GM23338 (cell line): ENCODE results near the gene CNNM3. TPM values are rescaled to one million over a fixed set of nuclear protein-coding genes. Genes with fewer than 3 reads are reported as not detected.

Experiments
- ATAC-seq: fragments of 200-7000 bp; cut with Tn5 transposase; 3 replicates; pipeline ENCODE4 v1.9.1; 2020
- DNase-seq: peaks from one replicate; pipeline ENCODE4 v3.0.0-alpha.2; 2015; ENCODE audit warnings: low spot score
- H2AFZ ChIP-seq: fragments of 200-600 bp; sonication (generic); 2 replicates; pipeline ENCODE4 v1.8.0; 2016; ENCODE audit warnings: antibody characterized with exemption, mild to moderate bottlenecking, moderate library complexity
- H3F3A ChIP-seq: fragments of 200-600 bp; sonication (generic); replicated peaks from 2 replicates; pipeline ENCODE4 v1.8.0; 2017; ENCODE audit warnings: antibody characterized with exemption, mixed run types, low read depth
- H3K27ac ChIP-seq: fragments of 200-600 bp; sonication (generic); 2 replicates; pipeline ENCODE4 v1.6.1; 2016; ENCODE audit warnings: low read depth
- H3K27me3 ChIP-seq: fragments of 200-600 bp; sonication (generic); 2 replicates; pipeline ENCODE4 v1.8.0; 2016; ENCODE audit warnings: mild to moderate bottlenecking, mixed run types, moderate library complexity; ENCODE audit not compliant: insufficient read depth
- H3K36me3 ChIP-seq: fragments of 200-600 bp; sonication (generic); 2 replicates; pipeline ENCODE4 v1.8.0; 2016; ENCODE audit warnings: mild to moderate bottlenecking; ENCODE audit not compliant: insufficient read depth
- H3K4me1 ChIP-seq: fragments of 200-600 bp; sonication (generic); 2 replicates; pipeline ENCODE4 v1.8.0; 2016; ENCODE audit warnings: mild to moderate bottlenecking, moderate library complexity; ENCODE audit not compliant: insufficient read depth
- H3K4me2 ChIP-seq: fragments of 200-600 bp; sonication (generic); 2 replicates; pipeline ENCODE4 v1.7.1; 2017; ENCODE audit warnings: mixed run types
- H3K4me3 ChIP-seq: fragments of 200-600 bp; sonication (generic); 2 replicates; pipeline ENCODE4 v1.6.1; 2016; ENCODE audit warnings: mixed run types
- H3K79me2 ChIP-seq: fragments of 200-600 bp; sonication (generic); replicated peaks from 2 replicates; pipeline ENCODE4 v1.8.0; 2017; ENCODE audit warnings: mild to moderate bottlenecking; ENCODE audit not compliant: insufficient read depth
- H3K9me2 ChIP-seq: fragments of 200-600 bp; sonication (generic); 2 replicates; pipeline ENCODE4 v1.8.0; 2017; ENCODE audit not compliant: insufficient read depth
- H4K20me1 ChIP-seq: fragments of 200-600 bp; sonication (generic); replicated peaks from 2 replicates; pipeline ENCODE4 v1.8.0; 2017; ENCODE audit warnings: mild to moderate bottlenecking; ENCODE audit not compliant: insufficient read depth
- H3K27ac Mint-ChIP-seq: 2 replicates; pipeline ENCODE4 v1.8.0; 2020; ENCODE audit warnings: inconsistent platforms, mild to moderate bottlenecking, moderate library complexity, mixed read lengths
- H3K27me3 Mint-ChIP-seq: 3 replicates; pipeline ENCODE4 v1.8.0; 2022; ENCODE audit warnings: low read depth, mild to moderate bottlenecking, moderate library complexity, mixed read lengths, inconsistent platforms; ENCODE audit not compliant: insufficient read depth, poor library complexity
- H3K36me3 Mint-ChIP-seq: 3 replicates; pipeline ENCODE4 v1.8.0; 2021; ENCODE audit warnings: low read depth, mild to moderate bottlenecking, inconsistent platforms, moderate library complexity, mixed read lengths
- H3K4me1 Mint-ChIP-seq: 3 replicates; pipeline ENCODE4 v1.8.0; 2020; ENCODE audit warnings: mild to moderate bottlenecking, inconsistent platforms, mixed read lengths
- H3K4me3 Mint-ChIP-seq: 3 replicates; pipeline ENCODE4 v1.8.0; 2021; ENCODE audit warnings: moderate library complexity, mild to moderate bottlenecking, inconsistent platforms, mixed read lengths
- H3K9me3 Mint-ChIP-seq: 3 replicates; pipeline ENCODE4 v1.8.0; 2020; ENCODE audit warnings: moderate library complexity, mild to moderate bottlenecking, inconsistent platforms, mixed read lengths
- CREB1 ChIP-seq: fragments of 250-450 bp; sonication (Bioruptor Pico); IDR thresholded peaks from 2 replicates; pipeline ENCODE4 v1.5.0; 2020; ENCODE audit warnings: low read depth, mild to moderate bottlenecking, moderate library complexity
- CTCF ChIP-seq, 2 experiments: fragments of 200-600 bp in 1 of 2; sonication (generic) in 1 of 2; conservative IDR thresholded peaks; 2 replicates each; pipeline versions ENCODE4 v1.5.1 to v1.6.1; 2016 to 2017; ENCODE audit warnings: antibody characterized with exemption in 2 of 2, low read depth in 2 of 2, mild to moderate bottlenecking in 2 of 2, moderate library complexity in 1 of 2
- ETS1 ChIP-seq: IDR thresholded peaks from 2 replicates; pipeline ENCODE4 v1.6.1; 2016; ENCODE audit warnings: antibody characterized with exemption
- JUNB ChIP-seq: IDR thresholded peaks from one replicate; pipeline ENCODE4 v1.6.1; 2016; ENCODE audit warnings: antibody characterized with exemption; ENCODE audit not compliant: unreplicated experiment
- NANOG ChIP-seq: IDR thresholded peaks from 2 replicates; pipeline ENCODE4 v1.6.1; 2016; ENCODE audit warnings: antibody characterized with exemption, borderline replicate concordance
- STAT1 ChIP-seq: IDR thresholded peaks from one replicate; pipeline ENCODE4 v1.6.1; 2016; ENCODE audit warnings: antibody characterized with exemption; ENCODE audit not compliant: unreplicated experiment
- ZNF331 ChIP-seq: fragments of 250-450 bp; sonication (Bioruptor Pico); IDR thresholded peaks from 2 replicates; pipeline ENCODE4 v1.5.0; 2020; ENCODE audit warnings: low read depth, mild to moderate bottlenecking, moderate library complexity
- polyA plus RNA-seq: library from polyadenylated mRNA; unstranded; fragments of >200 nt; fragmentation: Nextera tagmentation; extraction: Ambion mirVana; gene quantifications from 2 replicates; pipeline ENCODE4 v1.2.1, GENCODE V29; 2016
- total RNA-seq: library from RNA; depleted of rRNA; stranded (reverse); fragments of >200 nt; shearing (Covaris generic); gene quantifications from 2 replicates; pipeline ENCODE4 v1.2.3, GENCODE V29; 2014
- TF ChIP-seq, protein P1 (sequence below): fragments of 250-450 bp; sonication (Bioruptor Pico); IDR thresholded peaks from 2 replicates; pipeline ENCODE4 v1.5.0; 2020; ENCODE audit warnings: mild to moderate bottlenecking, moderate library complexity

CNNM3 gene
- total and polyA plus RNA-seq, 2 experiments from 2014 or later, result 5.3 to 25.7 TPM

DNA sequence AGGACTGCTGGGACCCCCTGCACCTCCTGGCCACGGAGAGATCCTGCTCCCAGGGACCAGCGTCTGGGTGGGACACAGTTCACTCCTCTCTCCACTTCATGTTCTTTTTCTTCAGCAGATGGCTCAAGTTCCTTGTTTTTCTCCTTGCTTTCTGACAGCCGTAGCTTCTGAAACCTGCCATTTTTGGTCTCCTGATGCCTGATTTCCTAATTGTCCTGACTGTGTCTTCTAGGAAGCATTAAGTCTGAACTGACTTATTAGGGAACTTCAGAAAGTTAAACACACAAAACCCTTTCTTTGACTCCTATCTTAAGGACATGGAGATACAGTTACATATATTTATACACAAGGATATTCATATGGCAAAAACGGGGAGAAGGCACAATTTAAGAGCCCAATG is 32.7 kb upstream of the CNNM3 start:
- no peak overlapping the region for H3K4me3 ChIP-seq
- H3K36me3 ChIP-seq, result no peaks in the 10 kb centered on the region
- H3K27ac ChIP-seq, result no peak overlapping the region
- ATAC-seq (no peak), DNase-seq (no peak)
- no peak overlapping the region for H2AFZ ChIP-seq
- H3K36me3 Mint-ChIP-seq, result no peaks in the 10 kb centered on the region
- no peaks in the 10 kb centered on the region for H3K4me1 ChIP-seq
- TF ChIP-seq STAT1 (no peak), NANOG (no peak), ETS1 (no peak), JUNB (no peak), CTCF (conservative IDR thresholded peaks at IDR 0.05; ENCODE audit: low read depth in 2 of 2) (no peak), CREB1 (CRISPR knock-in tag) (no peak), ZNF331 (no peak)
- TF ChIP-seq, protein P1, sequence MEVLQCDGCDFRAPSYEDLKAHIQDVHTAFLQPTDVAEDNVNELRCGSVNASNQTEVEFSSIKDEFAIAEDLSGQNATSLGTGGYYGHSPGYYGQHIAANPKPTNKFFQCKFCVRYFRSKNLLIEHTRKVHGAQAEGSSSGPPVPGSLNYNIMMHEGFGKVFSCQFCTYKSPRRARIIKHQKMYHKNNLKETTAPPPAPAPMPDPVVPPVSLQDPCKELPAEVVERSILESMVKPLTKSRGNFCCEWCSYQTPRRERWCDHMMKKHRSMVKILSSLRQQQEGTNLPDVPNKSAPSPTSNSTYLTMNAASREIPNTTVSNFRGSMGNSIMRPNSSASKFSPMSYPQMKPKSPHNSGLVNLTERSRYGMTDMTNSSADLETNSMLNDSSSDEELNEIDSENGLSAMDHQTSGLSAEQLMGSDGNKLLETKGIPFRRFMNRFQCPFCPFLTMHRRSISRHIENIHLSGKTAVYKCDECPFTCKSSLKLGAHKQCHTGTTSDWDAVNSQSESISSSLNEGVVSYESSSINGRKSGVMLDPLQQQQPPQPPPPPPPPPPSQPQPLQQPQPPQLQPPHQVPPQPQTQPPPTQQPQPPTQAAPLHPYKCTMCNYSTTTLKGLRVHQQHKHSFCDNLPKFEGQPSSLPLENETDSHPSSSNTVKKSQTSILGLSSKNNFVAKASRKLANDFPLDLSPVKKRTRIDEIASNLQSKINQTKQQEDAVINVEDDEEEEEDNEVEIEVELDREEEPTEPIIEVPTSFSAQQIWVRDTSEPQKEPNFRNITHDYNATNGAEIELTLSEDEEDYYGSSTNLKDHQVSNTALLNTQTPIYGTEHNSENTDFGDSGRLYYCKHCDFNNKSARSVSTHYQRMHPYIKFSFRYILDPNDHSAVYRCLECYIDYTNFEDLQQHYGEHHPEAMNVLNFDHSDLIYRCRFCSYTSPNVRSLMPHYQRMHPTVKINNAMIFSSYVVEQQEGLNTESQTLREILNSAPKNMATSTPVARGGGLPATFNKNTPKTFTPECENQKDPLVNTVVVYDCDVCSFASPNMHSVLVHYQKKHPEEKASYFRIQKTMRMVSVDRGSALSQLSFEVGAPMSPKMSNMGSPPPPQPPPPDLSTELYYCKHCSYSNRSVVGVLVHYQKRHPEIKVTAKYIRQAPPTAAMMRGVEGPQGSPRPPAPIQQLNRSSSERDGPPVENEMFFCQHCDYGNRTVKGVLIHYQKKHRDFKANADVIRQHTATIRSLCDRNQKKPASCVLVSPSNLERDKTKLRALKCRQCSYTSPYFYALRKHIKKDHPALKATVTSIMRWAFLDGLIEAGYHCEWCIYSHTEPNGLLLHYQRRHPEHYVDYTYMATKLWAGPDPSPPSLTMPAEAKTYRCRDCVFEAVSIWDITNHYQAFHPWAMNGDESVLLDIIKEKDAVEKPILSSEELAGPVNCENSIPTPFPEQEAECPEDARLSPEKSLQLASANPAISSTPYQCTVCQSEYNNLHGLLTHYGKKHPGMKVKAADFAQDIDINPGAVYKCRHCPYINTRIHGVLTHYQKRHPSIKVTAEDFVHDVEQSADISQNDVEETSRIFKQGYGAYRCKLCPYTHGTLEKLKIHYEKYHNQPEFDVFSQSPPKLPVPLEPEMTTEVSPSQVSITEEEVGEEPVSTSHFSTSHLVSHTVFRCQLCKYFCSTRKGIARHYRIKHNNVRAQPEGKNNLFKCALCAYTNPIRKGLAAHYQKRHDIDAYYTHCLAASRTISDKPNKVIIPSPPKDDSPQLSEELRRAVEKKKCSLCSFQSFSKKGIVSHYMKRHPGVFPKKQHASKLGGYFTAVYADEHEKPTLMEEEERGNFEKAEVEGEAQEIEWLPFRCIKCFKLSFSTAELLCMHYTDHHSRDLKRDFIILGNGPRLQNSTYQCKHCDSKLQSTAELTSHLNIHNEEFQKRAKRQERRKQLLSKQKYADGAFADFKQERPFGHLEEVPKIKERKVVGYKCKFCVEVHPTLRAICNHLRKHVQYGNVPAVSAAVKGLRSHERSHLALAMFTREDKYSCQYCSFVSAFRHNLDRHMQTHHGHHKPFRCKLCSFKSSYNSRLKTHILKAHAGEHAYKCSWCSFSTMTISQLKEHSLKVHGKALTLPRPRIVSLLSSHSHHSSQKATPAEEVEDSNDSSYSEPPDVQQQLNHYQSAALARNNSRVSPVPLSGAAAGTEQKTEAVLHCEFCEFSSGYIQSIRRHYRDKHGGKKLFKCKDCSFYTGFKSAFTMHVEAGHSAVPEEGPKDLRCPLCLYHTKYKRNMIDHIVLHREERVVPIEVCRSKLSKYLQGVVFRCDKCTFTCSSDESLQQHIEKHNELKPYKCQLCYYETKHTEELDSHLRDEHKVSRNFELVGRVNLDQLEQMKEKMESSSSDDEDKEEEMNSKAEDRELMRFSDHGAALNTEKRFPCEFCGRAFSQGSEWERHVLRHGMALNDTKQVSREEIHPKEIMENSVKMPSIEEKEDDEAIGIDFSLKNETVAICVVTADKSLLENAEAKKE (CRISPR knock-in tag), result no peak
- no peak overlapping the region for H3K4me3 Mint-ChIP-seq
- H3K27me3 Mint-ChIP-seq, result peaks cover 2% of the 10 kb centered on the region
- H3F3A ChIP-seq, result no peaks in the 10 kb centered on the region
- H3K4me1 Mint-ChIP-seq, result no peaks in the 10 kb centered on the region
- no peaks in the 10 kb centered on the region; the same call in 1 of the 2 replicates for H3K79me2 ChIP-seq
- H4K20me1 ChIP-seq, result no peaks in the 10 kb centered on the region; the same call in 1 of the 2 replicates
- H3K9me2 ChIP-seq, result no peaks in the 10 kb centered on the region
- no peaks in the 10 kb centered on the region for H3K27me3 ChIP-seq
- H3K9me3 Mint-ChIP-seq, result no peaks in the 10 kb centered on the region
- H3K4me2 ChIP-seq, result no peak overlapping the region
- no peak overlapping the region for H3K27ac Mint-ChIP-seq
